ENCODE data around the gene COL25A1.

GRCh38 chr4:109164011-109164410 is 138.4 kb downstream of the COL25A1 start:
- TF ChIP-seq, protein P1, sequence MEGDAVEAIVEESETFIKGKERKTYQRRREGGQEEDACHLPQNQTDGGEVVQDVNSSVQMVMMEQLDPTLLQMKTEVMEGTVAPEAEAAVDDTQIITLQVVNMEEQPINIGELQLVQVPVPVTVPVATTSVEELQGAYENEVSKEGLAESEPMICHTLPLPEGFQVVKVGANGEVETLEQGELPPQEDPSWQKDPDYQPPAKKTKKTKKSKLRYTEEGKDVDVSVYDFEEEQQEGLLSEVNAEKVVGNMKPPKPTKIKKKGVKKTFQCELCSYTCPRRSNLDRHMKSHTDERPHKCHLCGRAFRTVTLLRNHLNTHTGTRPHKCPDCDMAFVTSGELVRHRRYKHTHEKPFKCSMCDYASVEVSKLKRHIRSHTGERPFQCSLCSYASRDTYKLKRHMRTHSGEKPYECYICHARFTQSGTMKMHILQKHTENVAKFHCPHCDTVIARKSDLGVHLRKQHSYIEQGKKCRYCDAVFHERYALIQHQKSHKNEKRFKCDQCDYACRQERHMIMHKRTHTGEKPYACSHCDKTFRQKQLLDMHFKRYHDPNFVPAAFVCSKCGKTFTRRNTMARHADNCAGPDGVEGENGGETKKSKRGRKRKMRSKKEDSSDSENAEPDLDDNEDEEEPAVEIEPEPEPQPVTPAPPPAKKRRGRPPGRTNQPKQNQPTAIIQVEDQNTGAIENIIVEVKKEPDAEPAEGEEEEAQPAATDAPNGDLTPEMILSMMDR (IDR thresholded peaks at IDR 0.05): no peak
- no peak for TF ChIP-seq CBX2 (IDR thresholded peaks at IDR 0.05; ENCODE audit: borderline replicate concordance, low read depth)
- TF ChIP-seq TP53 (CRISPR knock-in tag; IDR thresholded peaks at IDR 0.05): no peak
- TF ChIP-seq ZNF302 (CRISPR knock-in tag; IDR thresholded peaks at IDR 0.05): no peak
- no peak for TF ChIP-seq POLR2A (IDR thresholded peaks at IDR 0.05; ENCODE audit: low read length)
- no peak for TF ChIP-seq SREBF2 (IDR thresholded peaks at IDR 0.05)
- TF ChIP-seq, protein P2, sequence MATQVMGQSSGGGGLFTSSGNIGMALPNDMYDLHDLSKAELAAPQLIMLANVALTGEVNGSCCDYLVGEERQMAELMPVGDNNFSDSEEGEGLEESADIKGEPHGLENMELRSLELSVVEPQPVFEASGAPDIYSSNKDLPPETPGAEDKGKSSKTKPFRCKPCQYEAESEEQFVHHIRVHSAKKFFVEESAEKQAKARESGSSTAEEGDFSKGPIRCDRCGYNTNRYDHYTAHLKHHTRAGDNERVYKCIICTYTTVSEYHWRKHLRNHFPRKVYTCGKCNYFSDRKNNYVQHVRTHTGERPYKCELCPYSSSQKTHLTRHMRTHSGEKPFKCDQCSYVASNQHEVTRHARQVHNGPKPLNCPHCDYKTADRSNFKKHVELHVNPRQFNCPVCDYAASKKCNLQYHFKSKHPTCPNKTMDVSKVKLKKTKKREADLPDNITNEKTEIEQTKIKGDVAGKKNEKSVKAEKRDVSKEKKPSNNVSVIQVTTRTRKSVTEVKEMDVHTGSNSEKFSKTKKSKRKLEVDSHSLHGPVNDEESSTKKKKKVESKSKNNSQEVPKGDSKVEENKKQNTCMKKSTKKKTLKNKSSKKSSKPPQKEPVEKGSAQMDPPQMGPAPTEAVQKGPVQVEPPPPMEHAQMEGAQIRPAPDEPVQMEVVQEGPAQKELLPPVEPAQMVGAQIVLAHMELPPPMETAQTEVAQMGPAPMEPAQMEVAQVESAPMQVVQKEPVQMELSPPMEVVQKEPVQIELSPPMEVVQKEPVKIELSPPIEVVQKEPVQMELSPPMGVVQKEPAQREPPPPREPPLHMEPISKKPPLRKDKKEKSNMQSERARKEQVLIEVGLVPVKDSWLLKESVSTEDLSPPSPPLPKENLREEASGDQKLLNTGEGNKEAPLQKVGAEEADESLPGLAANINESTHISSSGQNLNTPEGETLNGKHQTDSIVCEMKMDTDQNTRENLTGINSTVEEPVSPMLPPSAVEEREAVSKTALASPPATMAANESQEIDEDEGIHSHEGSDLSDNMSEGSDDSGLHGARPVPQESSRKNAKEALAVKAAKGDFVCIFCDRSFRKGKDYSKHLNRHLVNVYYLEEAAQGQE (IDR thresholded peaks at IDR 0.05): no peak
- TF ChIP-seq JUN (IDR thresholded peaks at IDR 0.05): no peak
- no peak for TF ChIP-seq SMC3 (IDR thresholded peaks at IDR 0.05)
